Neural cell (in vitro differentiated cells): ENCODE results near the gene HRAS.

Experiments used
- CTCF ChIP-seq: fragments of 450-650 bp; IDR thresholded peaks from 2 replicates; pipeline ENCODE4 v1.5.1; 2014; ENCODE audit warnings: antibody characterized with exemption, mild to moderate bottlenecking, moderate library complexity; ENCODE audit not compliant: poor library complexity, severe bottlenecking
- EP300 ChIP-seq: fragments of 450-650 bp; conservative IDR thresholded peaks from 2 replicates; pipeline ENCODE4 v1.6.1; 2014; ENCODE audit warnings: antibody characterized with exemption, mild to moderate bottlenecking, moderate library complexity; ENCODE audit not compliant: poor library complexity, severe bottlenecking
- EZH2 ChIP-seq: fragments of 200-600, 300-800 bp; shearing (Covaris generic), sonication (generic); IDR thresholded peaks from 2 replicates; pipeline ENCODE4 v1.6.1; 2014; ENCODE audit warnings: antibody characterized with exemption, low read length, borderline replicate concordance, mild to moderate bottlenecking; ENCODE audit not compliant: insufficient read depth, poor library complexity, severe bottlenecking
- MXI1 ChIP-seq: fragments of 450-650 bp; conservative IDR thresholded peaks from 2 replicates; pipeline ENCODE4 v1.6.1; 2014; ENCODE audit warnings: antibody characterized with exemption, mild to moderate bottlenecking; ENCODE audit not compliant: poor library complexity, severe bottlenecking
- POLR2AphosphoS5 ChIP-seq: IDR thresholded peaks from 2 replicates; pipeline ENCODE4 v1.6.1; 2012
- REST ChIP-seq: IDR thresholded peaks from 2 replicates; pipeline ENCODE4 v1.6.1; 2012; ENCODE audit warnings: borderline replicate concordance
- SMC3 ChIP-seq: fragments of 450-650 bp; conservative IDR thresholded peaks from 2 replicates; pipeline ENCODE4 v1.6.1; 2014; ENCODE audit warnings: antibody characterized with exemption, mild to moderate bottlenecking, moderate library complexity; ENCODE audit not compliant: poor library complexity
- TAF1 ChIP-seq: IDR thresholded peaks from 2 replicates; pipeline ENCODE4 v1.6.1; 2012; ENCODE audit warnings: low read depth

- TF ChIP-seq CTCF = no peak
- no peak for TF ChIP-seq EZH2
- TF ChIP-seq SMC3 = no peak
- TF ChIP-seq REST = no peak
- TF ChIP-seq TAF1 = no peak
- no peak for TF ChIP-seq EP300
- TF ChIP-seq POLR2AphosphoS5 = no peak
- TF ChIP-seq MXI1 = no peak
These were observed 9.8 kb upstream of the HRAS start for GRCh38 chr11:545171-545570.
